ENCODE results near the gene TMEM116.
"Not testable (repeated sequence)": the region's sequence is repeated elsewhere in the genome, so short reads cannot be mapped to it uniquely, and the experiment has no call there.

Gene TMEM116

DNA sequence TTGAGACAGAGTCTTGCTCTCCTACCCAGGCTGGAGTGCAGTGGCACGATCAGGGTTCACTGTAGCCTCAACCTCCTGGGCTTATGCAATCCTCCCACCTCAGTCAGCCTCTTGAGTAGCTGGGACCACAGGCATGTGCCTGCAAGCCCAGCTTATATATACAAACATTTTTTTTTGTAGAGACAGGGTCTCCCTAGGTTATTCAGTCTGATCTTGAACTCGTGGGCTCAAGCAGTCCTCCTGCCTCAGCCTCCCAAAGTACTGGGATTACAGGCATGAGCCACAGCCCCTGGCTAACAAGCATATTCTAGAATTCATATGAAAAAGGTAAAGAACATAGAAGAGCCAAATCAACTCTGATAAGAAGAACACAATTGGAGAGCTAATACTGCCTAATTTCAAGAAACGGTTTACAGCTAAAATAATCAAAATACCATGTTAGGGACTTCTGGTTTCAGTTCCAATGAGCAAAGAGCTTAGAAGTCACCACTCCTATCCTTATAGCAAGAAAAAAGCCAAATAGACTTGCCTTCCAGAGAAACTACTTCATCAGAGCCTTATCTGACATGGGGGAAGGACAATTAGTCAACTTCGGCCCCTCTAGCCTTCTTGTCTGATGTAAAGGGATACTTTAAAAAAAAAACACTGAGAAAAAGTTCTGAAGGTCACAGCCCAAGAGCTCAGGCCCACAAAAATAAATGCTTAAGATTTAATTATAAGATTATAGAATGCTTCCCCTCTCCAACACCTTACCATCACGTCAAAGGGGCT, 37.6 kb downstream of the TMEM116 start:
- TF ChIP-seq, protein P1, sequence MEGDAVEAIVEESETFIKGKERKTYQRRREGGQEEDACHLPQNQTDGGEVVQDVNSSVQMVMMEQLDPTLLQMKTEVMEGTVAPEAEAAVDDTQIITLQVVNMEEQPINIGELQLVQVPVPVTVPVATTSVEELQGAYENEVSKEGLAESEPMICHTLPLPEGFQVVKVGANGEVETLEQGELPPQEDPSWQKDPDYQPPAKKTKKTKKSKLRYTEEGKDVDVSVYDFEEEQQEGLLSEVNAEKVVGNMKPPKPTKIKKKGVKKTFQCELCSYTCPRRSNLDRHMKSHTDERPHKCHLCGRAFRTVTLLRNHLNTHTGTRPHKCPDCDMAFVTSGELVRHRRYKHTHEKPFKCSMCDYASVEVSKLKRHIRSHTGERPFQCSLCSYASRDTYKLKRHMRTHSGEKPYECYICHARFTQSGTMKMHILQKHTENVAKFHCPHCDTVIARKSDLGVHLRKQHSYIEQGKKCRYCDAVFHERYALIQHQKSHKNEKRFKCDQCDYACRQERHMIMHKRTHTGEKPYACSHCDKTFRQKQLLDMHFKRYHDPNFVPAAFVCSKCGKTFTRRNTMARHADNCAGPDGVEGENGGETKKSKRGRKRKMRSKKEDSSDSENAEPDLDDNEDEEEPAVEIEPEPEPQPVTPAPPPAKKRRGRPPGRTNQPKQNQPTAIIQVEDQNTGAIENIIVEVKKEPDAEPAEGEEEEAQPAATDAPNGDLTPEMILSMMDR (conservative IDR thresholded peaks at IDR 0.05; ENCODE audit: low read length) = no peak
- DNase-seq (ENCODE audit: low read depth) = peak; percentile 26
- no peak overlapping the region for H3K4me3 ChIP-seq (ENCODE audit: low read length)

- DNase-seq (ENCODE audit: low read depth) = no peak
- TF ChIP-seq, protein P1 (conservative IDR thresholded peaks at IDR 0.05; ENCODE audit: low read length) = no peak
- no peak overlapping the region for H3K4me3 ChIP-seq (ENCODE audit: low read length)
These were observed 41.2 kb downstream of the TMEM116 start for GRCh38 chr12:111971800-111972199.

DNA sequence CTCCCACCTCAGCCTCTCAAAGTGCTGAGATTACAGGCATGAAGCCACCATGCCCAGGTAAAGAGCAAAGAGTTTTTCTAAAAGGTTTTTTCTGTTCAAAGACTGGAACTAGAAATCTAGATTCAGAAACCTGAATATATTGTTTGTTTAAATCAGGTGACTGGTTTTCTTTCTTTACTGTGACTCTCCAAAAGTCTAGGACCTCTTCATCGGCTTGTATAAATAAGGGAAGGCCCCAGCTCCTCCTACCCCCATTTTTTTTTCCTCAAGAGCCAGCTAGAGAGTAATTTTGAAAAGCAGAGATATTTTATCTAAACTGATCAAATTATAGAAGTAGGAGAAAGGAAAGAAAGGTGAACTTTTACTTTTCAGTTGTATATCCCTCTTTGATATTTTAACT, 48.0 kb downstream of the TMEM116 start:
- TF ChIP-seq, protein P1 (conservative IDR thresholded peaks at IDR 0.05; ENCODE audit: low read length) = no peak
- no peak overlapping the region for H3K4me3 ChIP-seq (ENCODE audit: low read length)
- no peak for DNase-seq (ENCODE audit: low read depth)

- H3K4me3 ChIP-seq (ENCODE audit: low read length); DNase-seq (ENCODE audit: low read depth): not testable (repeated sequence)
These were observed 53.4 kb downstream of the TMEM116 start for GRCh38 chr12:111959518-111959917.

- DNase-seq (ENCODE audit: low read depth); H3K4me3 ChIP-seq (ENCODE audit: low read length): not testable (repeated sequence)
These were observed 55.7 kb downstream of the TMEM116 start for GRCh38 chr12:111957224-111957623.

DNA sequence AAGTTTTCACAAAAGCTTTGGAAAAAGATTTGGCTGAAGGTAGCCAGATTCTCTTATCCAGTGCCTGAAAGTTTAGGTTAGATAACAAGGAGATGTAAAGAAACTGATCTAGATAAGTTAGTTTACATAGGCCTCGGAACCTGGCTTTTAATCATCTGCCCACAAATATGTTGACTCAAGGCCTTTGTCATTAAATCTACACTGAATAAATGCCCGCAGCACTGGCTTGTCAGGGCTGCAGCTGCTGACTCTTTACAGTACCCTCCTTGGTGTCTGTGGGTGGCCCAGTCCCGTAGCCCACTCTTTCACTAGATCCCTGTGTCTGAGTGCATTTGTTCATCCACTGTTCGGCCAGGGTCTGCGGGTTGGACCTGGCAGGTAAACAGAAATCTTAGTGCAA, 58.0 kb downstream of the TMEM116 start:
- no peak overlapping the region for H3K4me3 ChIP-seq (ENCODE audit: low read length)
- TF ChIP-seq, protein P1 (conservative IDR thresholded peaks at IDR 0.05; ENCODE audit: low read length) = no peak
- no peak for DNase-seq (ENCODE audit: low read depth)

- TF ChIP-seq, protein P1 (conservative IDR thresholded peaks at IDR 0.05; ENCODE audit: low read length) = no peak
- H3K4me3 ChIP-seq (ENCODE audit: low read length) = no peak overlapping the region
- DNase-seq (ENCODE audit: low read depth) = peak; percentile 4
These were observed 59.5 kb downstream of the TMEM116 start for GRCh38 chr12:111953455-111953854.

- DNase-seq (ENCODE audit: low read depth); H3K4me3 ChIP-seq (ENCODE audit: low read length): not testable (repeated sequence)
These were observed 60.7 kb downstream of the TMEM116 start for GRCh38 chr12:111952084-111952787.

DNA sequence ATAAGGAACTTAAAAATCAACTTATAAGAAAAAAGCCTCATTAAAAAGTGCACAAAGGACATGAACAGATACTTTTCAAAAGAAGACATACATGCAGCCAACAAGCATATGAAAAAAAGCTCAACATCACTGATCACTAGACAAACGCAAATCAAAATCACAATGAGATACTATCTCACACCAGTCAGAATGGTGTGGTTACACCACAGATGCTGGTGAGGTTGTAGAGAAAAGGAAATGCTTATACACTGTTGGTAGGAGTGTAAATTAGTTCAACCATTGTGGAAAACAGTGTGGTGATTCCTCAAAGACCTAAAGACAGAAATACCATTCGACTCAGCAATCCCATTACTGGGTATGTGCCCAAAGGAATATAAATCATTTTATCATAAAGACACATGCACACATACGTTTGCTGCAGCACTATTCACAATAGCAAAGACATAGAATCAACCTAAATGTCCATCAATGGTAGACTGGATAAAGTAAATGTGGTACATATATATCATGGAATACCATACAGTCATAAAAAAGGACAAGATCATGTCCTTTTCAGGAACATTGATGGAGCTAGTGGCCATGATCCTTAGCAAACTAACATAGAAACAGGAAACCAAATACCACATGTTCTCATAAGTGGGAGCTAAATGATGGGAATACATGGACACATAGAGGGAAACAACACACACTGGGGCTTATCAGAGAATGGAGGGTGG, 61.8 kb downstream of the TMEM116 start:
- DNase-seq (ENCODE audit: low read depth); H3K4me3 ChIP-seq (ENCODE audit: low read length): not testable (repeated sequence)

Data from AG10803 (cell line).